IPS DF 4.7 (cell line): ENCODE data around the gene NABP1.

ENCODE experiments used
- DNase-seq: peaks from one replicate; pipeline ENCODE4 v3.0.0-alpha.2; 2013; ENCODE audit warnings: low spot score; ENCODE audit errors: extremely low read depth

NABP1 gene

DNA sequence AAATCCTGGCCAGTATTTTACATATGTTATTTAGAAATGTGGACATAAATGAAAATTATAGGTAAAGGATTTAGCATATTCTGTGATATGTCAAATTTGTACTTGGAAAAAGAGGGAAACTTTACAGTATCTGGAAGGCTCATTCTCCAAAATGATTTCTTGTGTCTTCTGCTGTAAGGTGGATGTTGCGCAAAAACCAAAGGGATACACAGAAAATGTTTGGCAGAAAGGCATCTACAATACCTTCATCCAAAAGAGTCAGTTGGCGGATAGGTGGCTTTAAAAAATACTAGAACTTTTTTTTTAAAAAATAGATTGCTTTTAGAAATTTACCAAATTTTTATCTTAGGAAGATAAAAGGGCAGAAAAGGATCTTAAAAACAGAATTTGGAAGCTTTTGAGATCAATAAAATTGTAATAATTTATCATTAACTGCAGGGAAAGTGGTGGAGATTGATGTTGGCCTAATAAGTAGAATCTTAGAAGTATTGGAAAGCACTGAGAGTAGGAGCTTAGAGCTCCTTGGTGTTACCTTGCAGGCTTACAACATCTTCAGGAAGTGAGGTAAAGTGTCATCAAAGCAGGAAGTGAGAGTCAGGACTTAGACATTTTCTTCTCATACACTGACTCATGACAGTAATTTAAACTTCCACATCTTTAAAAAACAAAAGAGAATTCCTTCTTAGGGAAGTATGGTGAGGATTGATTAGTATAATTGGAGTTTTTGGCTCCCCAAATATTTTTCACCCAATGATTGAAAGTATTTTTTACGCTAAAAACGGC is 2.1 kb downstream of the NABP1 start:
- no peak for DNase-seq

DNA sequence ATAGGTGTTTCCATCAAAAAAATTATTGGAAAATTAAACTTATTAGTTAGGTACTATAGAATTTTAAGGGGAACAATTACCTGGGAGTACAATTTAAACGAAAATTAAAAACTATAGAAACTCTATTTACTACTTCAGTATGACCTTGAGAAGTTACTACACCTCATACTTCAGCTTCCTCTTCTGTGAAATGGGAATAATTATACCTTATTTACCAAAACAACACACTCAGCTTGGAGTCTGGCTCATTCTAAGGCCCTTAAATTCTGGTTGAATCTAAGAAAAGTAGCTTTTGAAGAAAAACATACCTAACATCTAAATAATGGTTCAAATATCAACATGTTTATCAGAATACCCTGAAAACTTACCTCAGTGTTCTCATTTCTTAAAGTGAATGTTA is 2.7 kb downstream of the NABP1 start:
- no peak for DNase-seq

DNA sequence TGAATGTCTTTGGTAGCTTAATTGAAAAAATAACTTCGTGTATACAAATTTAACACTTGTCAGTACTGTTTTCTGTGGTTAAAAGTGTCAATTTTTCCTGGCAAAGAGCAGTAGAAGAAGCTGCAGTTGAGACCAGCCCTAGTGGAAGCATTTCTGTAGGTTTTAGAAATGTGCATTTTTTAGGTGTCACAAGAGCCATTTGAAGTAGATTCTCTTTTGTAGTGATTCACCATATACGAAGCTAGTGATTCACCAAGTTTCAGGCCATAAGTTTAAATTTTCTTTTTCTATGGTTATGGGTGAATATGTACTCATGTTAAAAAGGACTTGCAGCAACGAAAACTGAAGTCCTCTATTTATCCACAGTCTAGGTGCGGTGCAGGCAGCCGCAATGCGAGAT is 4.2 kb downstream of the NABP1 start:
- no peak for DNase-seq

DNA sequence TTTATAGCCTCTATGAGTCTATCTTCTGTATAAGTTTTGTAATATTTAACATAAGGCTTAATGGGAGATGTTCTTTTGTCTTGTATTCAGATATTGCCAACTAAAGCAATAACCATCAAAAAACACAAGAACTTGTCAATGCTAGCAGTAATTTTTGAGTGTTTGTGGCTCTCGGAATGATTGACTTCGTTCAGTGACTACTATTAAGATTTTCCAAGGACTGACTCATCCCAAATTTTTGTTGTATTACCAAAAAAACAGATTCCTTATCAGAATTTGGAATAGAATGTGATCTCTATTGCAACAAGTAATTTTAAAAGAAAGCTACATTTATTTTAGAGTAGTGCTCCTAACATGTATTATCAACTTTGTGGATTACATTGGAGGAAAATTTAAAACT is 8.1 kb downstream of the NABP1 start:
- no peak for DNase-seq

DNA sequence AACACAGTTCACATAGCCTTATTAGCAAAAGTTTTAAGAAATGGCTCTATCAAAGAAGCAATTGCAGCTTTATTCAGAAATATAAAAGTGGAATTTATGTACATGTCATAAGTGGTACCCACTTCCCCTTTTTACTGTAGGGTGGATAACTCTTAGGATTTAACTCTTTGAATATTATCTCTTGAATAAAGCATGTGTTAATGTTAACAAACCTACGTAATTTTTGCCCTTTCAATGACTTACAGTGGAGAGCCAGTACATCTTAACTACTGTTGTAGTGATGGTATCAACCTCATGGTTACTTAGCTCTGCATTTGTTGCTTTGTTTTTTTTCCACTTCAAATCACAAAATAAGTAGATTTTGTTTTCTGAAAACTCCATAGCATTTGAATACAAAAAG is 8.8 kb downstream of the NABP1 start:
- DNase-seq, result no peak

DNA sequence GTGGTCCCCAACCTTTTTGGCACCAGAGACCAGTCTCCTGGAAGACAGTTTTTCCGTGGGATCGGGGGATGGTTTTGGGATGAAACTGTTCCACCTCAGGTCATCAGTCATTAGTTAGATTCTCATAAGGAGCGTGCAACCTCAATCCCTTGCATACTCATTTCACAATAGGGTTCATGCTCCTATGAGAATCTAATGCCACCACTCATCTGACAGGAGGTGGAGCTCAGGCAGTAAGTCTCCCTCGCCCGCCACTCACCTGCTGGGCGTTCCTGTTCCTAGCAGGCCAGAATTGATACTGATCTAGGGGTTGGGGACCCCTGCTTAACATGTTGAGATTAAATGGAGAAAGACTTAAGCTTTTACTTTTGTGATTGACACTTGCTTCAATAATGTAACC is 9.9 kb downstream of the NABP1 start:
- no peak for DNase-seq

DNA sequence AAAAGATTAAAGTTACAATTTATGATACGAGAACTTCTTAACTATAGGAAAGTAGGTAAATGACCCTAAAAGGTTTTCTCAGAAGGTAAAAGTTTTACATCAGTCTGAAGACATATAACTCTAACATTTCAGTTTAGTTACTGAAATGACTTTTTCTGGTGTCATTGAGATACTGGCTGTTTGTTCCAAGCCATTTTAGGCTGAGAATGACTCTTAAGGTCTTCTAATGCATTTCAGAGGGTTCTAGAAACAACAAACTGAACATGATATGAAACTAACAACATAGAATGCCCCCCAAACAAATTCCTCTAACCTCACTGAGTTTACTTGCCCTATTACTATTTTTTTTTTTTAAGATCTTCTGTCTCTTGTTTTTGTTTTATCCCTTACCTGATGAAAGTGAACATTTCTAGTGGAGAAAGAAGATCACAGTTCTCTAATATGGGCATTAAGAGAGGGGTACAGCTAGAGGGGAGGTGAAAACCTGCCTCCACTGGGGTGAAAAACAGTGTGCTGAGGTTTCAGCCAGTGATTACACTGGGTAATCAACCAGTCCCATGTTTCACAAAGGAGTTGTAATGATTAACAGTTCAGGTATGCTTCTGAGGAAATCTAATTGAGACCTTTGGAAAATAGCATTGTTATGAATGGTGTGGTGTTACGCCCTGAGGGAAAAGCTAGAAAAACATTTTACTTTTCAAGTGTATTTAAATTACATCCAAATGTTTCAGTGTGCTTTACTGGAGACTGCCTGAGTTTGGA is 11.2 kb downstream of the NABP1 start:
- DNase-seq, result no peak

DNA sequence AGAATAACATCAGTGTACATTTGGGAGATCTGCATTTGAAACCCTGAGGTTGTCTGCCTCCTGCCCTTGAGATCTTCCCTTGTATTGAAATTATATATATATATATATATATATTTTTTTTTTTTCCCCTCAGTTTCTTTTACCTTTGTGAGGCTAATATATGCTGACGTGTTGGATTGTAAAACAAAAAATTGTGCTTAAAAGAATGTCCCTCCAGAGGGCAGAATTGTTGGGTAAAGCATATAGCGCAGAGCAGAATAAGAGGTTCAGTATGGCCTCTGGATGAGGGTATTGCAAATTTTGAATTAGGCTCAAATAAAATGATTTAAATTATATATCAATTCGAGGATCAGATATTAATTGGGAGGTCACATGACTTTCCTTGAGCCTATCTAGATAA is 12.4 kb downstream of the NABP1 start:
- no peak for DNase-seq

DNA sequence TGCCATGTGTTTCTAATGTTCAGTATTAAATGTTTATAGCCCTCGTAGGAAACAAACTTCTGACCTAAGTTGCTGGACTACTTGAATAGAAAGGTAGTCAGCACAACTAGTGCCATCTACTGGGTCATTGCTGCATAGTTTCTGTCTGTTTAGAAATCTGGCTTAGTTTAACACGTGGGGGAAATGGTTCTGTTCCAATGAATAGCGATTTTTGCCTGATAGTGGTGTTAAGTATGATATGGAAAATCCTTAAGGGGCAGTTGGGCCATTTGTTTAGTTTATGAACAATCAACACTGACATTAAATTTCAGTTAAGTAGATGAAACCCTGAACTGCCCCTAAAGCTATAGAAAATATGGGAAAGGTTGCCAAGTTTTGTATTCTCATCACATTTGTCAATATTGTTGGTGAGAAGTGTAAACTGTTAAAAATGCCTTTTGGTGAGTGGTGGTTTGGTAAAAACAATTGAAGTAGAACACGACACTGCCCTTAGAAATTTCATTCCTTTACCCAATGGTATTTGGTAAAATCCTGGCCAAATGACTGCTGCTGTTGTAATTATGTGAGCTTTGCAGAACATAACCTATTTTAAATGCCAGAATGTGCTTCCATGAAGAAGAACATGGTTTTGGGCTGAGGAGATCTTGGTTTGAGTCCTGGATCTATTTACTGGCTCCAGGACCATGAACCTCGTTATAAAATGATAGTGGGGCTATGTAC is 13.2 kb downstream of the NABP1 start:
- DNase-seq, result no peak

DNA sequence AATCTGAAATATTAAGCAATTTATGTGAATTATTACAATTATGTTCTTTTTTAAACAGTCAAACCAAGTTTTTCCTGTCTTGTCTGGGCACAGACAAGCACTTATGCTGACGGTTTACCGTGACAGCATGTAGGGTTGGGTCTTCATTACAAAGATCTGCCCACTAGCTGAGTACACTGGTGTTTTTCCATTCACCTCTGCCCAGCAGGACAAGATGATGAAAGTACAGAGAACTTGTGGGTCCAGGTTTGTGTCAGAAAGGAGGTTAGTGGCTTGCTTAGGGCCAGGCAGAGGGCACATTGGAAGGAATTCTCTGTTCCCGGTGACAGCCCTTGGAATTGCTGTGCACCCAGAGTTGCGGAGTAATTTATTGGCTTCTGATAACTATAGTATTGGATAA is 14.0 kb downstream of the NABP1 start:
- no peak for DNase-seq

DNA sequence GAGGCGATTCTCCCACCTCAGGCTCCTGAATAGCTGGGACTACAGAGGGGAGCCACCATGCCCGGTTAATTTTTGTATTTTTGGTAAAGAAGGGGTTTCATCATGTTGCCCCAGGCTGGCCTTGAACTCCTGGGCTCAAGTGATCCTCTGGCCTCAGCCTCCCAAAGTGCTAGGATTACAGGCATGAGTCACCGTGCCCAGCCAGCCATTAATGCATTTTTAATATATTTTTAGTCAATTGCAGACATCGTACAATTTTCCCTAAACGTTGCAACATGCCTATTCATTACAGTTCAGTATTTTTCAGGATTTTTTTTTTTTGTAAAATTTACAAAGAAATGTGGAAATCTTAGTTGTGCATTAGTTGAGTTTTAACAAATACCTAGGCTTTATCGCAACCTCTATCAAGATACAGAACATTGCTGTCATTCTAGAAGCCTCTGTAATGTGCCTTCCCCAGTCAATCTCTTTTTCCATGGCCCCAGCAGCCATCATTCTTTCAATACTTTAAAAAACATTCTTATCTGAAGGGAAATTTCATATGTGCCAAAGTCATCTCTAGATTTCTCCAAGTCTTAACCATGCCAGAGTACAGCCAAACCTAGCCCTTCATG is 14.7 kb downstream of the NABP1 start:
- no peak for DNase-seq

DNA sequence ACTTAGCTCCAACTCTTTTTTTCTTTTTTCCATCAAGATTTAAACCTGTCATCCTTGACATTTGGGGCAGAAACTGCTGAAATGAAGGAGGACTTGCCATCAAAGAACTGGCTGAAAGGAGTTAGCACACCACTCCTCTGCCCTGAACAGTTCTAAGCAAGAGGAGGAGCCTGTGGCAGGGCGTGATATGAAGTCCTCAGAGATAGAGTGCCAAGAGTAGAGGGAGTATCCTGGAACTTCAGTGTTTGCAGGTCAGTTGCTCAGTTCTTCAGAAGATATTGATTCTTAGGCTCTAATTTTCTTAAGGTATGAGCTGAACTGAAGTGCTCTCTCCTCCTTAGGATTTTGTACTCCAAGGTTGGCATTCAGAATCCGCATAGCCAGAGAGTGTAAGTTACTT is 15.2 kb downstream of the NABP1 start:
- DNase-seq, result no peak

DNA sequence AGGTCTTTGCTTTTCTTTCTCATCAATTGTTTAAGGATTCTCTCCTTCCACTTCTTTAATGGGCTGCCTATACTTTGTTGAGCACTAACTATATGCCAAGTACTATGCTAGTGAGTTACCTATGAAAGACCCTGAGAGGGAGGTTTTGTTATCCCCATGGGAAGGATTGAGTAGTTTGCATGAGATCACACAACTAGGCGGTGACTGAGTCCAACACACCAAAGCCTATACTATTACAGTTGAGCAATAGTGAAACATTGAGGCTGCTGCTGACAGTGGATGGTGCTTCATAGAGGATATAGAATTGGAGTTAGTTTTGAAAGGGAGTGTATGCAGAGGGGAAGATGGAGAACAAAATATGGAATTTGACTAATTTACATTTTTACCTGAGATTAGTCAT is 15.8 kb downstream of the NABP1 start:
- no peak for DNase-seq

DNA sequence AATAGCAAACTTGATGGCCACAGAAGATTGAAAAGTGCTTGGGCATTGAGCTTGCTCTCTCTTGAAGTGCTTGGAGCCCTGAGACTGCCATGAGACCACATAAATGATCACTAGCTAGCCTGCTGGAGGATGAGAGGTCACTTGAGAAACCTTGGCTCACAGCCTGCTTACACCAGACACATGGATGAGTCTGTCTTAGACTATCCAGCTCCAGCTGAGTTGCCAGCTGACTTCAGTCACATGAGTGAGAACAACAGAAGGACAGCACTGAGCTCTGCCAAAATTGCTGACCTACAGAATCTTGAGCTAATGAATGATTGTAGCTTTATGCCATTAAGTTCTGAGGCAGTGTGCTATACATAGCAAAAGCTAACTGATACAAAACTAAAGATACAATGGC is 18.1 kb downstream of the NABP1 start:
- DNase-seq, result no peak

DNA sequence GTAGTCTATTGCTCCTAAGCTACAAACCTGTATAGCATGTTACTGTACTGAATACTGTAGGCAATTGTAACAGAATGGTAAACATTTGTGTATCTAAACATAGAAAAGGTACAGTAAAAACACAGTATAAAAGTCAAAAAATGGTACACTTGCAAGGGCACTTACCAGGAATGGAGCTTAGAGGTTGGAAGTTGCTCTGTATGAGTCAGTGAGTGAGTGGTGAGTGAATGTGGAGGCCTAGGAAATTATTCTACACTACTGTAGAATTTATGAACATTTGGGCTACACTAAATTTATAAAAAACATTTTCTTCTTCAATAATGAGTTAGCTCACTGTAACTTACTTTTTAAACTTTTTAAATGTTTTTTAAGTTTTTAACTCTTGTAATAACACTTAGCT is 19.0 kb downstream of the NABP1 start:
- DNase-seq, result no peak

DNA sequence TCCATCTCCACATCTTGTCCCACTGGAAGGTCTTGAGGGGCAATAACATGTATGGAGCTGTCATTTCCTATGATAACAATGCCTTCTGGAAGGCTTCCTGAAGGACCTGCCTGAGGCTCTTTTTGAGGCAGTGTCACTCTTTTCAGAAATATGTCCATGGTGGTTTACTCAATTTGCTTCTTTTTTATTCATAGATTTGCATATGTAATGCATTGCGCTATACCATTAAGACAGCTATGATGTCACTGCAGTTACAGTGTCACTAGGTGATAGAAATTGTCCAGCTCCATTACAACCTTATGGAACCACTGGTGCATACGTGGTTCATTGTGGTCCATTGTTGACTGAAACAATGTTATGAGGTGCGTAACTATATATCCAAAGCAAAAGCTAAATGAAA is 19.9 kb downstream of the NABP1 start:
- DNase-seq, result no peak

DNA sequence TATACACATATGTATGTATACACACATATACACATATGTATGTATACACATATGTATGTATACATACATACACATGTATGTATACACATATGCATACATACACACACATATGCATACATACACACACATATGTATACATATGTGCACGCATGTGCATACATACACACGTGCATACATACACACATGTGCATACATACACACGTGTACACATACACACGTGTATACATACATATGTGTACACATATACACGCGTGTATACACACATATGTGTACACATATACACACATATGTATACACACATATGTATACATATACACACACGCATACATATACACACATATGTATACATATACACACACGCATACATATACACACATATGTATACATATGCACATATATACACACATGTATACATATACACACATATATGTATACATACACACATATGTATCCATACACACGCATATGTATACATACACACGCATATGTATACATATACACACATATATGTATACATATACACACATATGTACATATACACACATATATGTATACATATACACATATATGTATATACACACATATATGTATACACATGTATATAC is 21.5 kb downstream of the NABP1 start:
- DNase-seq, result no peak

DNA sequence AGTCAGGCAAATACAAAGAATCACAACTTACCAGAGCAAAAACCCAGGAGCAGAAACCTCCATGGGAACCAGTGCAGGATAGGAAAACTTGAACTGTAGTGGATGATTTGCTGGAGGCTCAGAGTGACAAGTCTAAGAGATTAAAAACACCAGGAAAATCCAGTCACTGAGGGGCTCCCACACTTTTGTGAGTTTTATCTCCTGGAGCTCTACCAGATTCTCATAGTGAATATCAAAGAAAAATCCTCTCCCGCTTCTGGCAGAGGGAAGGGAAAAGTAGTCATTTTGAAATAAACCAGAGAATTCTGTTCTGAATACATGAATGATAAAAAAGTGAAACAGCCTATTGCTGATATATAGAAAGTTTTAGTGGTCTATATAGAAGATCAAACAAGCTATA is 23.1 kb downstream of the NABP1 start:
- no peak for DNase-seq

DNA sequence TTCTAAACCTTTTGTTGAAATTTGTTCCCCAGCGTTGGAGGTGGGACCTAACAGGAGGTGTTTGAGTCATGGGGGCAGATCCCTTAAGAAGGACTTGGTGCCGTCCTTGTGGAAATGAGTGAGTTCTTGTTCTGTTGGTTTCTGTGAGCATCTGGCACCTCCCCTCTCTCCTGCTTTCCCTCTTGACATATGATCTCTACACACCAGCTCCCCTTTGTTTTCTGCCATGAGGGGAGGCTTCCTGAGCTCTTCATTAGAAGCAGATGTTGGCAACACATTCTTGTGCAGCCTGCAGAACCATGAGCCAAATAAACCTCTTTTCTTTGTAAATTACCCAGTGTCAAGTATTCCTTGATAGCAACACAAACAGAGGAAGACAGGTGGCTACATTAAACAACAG is 23.8 kb downstream of the NABP1 start:
- DNase-seq, result no peak

DNA sequence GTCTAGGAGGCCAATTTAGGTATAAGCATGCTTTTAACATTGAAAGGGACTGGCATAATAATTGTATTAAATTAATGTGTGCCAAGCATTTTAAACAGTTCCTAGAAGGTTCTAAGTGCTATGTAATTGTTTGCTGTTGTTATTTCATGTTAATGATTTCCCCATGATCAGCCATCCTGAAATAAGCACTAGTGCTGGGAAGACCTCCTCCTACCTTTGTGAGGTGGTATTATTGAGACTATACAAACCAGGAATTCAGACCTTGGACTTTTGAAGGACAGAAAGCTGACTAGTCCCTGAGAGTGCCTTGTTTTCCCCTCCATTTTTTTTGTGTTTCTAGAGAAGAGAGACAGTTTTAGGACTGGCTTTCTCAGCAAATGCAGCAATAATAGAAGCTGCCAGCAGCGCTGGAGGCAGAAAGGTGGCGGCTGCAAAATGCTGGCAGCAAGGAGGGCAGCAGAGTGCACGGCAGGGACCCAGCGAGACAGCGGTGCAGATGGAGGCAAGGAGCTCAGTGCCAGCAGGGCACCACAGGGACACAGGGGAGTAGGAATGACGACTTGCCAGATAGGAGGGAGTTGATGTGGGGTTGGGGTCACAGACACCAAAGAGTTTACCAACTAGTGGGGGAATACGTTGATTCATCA is 25.3 kb downstream of the NABP1 start:
- no peak for DNase-seq

DNA sequence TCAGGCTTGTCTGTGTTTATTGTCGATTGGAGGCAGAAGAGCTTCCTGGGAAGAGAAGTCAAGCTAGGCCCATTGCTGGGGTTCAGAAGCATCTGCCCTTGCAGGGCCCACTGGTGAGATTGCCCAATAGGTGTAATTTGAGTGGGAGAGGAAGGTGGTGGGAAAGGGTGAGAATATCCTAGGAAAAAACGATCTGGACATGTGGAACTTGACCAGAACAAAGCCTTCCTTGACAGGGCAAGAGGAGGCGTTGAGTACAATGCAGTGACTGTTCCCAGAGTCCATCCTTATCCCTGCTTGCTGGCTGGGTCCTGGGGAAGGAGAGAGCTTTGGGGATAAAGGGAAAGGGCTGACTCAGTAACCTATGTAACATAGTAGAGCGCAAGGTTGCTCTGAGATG is 27.1 kb downstream of the NABP1 start:
- DNase-seq, result no peak
